GM21529 (cell line): Measurements from ENCODE around the gene C1orf122.
A peak's percentile ranks its signal among the peaks of the same experiment; 100 is the strongest.
"Not testable (repeated sequence)": the region's sequence is repeated elsewhere in the genome, so short reads cannot be mapped to it uniquely, and the experiment has no call there.

Source experiments
- ATAC-seq: cut with Tn5 transposase; IDR thresholded peaks from one replicate; pipeline ENCODE4 v1.9.1; 2021; ENCODE audit not compliant: unreplicated experiment

The C1orf122 gene

GRCh38 chr1:37807555-37808368 is at the start of gene C1orf122, which contains the start of gene YRDC:
C1orf122 (plus strand) TSS chr1:37807790; CDS start chr1:37808405, 615 bp downstream.
YRDC (minus strand) TSS chr1:37808208; CDS start chr1:37808180, 28 bp downstream.
- ATAC-seq: peak; percentile 89

- ATAC-seq: no peak
These were observed 48.1 kb upstream of the C1orf122 start for GRCh38 chr1:37759451-37759850.

- ATAC-seq: no peak
These were observed 46.0 kb upstream of the C1orf122 start for GRCh38 chr1:37761416-37762095.

GRCh38 chr1:37762516-37762915 is 45.1 kb upstream of the C1orf122 start:
- ATAC-seq: no peak

GRCh38 chr1:37763791-37764413 is 43.7 kb upstream of the C1orf122 start:
- ATAC-seq: no peak

- no peak for ATAC-seq
These were observed 43.2 kb upstream of the C1orf122 start for GRCh38 chr1:37764414-37764825.

GRCh38 chr1:37764888-37765441 is 42.6 kb upstream of the C1orf122 start, which contains the start of gene EPHA10:
EPHA10 (minus strand) TSS chr1:37765120; CDS start chr1:37765066, 54 bp downstream.
- ATAC-seq: no peak

- no peak for ATAC-seq
These were observed 41.5 kb upstream of the C1orf122 start for GRCh38 chr1:37765916-37766664.

GRCh38 chr1:37767488-37767887 is 40.1 kb upstream of the C1orf122 start:
- ATAC-seq: no peak

- ATAC-seq: not testable (repeated sequence)
These were observed 36.1 kb upstream of the C1orf122 start for GRCh38 chr1:37771440-37771839.

- no peak for ATAC-seq
These were observed 30.6 kb upstream of the C1orf122 start for GRCh38 chr1:37776946-37777516.

GRCh38 chr1:37778654-37779053 is 28.9 kb upstream of the C1orf122 start:
- ATAC-seq: no peak

- ATAC-seq: no peak
These were observed 25.1 kb upstream of the C1orf122 start for GRCh38 chr1:37782491-37782890.

- no peak for ATAC-seq
These were observed 14.5 kb upstream of the C1orf122 start for GRCh38 chr1:37792943-37793686.

- peak; percentile 51 for ATAC-seq
These were observed 13.7 kb upstream of the C1orf122 start, which contains the start of gene MANEAL for GRCh38 chr1:37793773-37794371. MANEAL (plus strand) TSS chr1:37793847; CDS start chr1:37794183, 336 bp downstream.

- peak; percentile 39 for ATAC-seq
These were observed 12.9 kb upstream of the C1orf122 start for GRCh38 chr1:37794372-37795339.

- no peak for ATAC-seq
These were observed 12.1 kb upstream of the C1orf122 start for GRCh38 chr1:37795340-37796125.
